Measurements from ENCODE around the gene BLCAP. TPM values are rescaled to one million over a fixed set of nuclear protein-coding genes. Genes with fewer than 3 reads are reported as not detected.
"Not testable (repeated sequence)": the region's sequence is repeated elsewhere in the genome, so short reads cannot be mapped to it uniquely, and the experiment has no call there.

BLCAP gene, protein sequence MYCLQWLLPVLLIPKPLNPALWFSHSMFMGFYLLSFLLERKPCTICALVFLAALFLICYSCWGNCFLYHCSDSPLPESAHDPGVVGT
- total RNA-seq: 10 to 100 TPM; 62.9 to 81.8 (median 63.2) TPM

GRCh38 chr20:37527638-37528445 lies at the start of gene BLCAP:
Gene BLCAP, minus strand, starts transcription at chr20:37527876. Its CDS starts 8,702 bp downstream, at chr20:37519174.
- peak; percentile 82 to 87 for DNase-seq (ENCODE audit: low spot score in 2 of 2)
- Histone ChIP-seq H3K9me3 (no peaks in the 10 kb centered on the region), H3K27me3 (no peaks in the 10 kb centered on the region), H3K4me3 (peak within 1 kb of the TSS; percentile 77 to 96 (median 87)), H3K27ac (peak within 1 kb of the TSS; percentile 98), H3K4me1 (peaks cover 9 to 12% of the 10 kb centered on the region in 2 donors), H3K36me3 (no peaks in the 10 kb centered on the region)
- intact Hi-C loops (cut with DNase I; ENCODE audit: low total_unique reads): no loop called here
- peak; percentile 77 to 88 (median 86) for TF ChIP-seq POLR2AphosphoS5 (IDR thresholded peaks at IDR 0.05)
- no peak for TF ChIP-seq POLR2A (IDR thresholded peaks at IDR 0.05)
- no peak for TF ChIP-seq CTCF (IDR thresholded peaks at IDR 0.05)

DNA sequence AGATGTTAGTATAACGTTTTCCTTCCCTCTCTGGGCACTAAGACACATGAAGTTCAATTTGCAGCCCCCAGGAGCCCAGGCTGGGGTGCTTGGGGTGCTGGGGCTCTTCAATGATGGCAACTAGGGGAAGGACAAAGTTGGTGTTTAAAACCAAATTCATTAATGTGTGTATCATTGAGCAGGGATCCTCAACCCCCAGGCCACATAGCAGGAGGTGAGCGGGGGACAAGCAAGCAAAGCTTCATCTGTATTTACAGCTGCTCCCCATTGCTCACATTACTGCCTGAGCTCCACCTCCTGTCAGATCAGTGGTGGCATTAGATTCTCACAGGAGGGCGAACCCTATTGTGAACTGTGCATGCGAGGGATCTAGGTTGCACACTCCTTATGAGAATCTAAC lies 49.8 kb upstream of the BLCAP start:
- H3K4me1 ChIP-seq; H3K9me3 ChIP-seq; DNase-seq (ENCODE audit: low spot score in 2 of 2); intact Hi-C loops (cut with DNase I; ENCODE audit: low total_unique reads); H3K27ac ChIP-seq; H3K4me3 ChIP-seq; H3K36me3 ChIP-seq: not testable (repeated sequence)
- peaks cover 0 to 33% of the 10 kb centered on the region in 2 donors for H3K27me3 ChIP-seq

DNA sequence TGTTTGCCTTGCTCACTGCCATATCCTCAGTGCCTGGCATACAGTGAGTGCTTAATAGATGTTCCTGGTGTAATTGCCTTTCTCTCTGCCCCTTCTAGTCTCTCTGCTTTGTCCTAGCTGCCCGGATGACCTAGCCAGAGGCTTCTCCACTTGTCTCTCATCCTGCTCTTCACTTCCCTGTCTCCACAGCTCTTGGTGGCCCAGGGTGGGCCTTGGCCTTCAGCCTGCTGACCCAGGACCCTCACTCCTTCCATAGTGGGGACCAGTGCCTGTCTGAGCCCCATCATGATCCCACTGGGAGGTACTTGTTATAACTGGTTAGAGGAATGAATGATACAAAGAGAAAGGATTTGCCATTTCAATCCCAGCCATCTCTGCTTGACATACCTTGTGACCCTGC lies 49.2 kb upstream of the BLCAP start:
- TF ChIP-seq CTCF (IDR thresholded peaks at IDR 0.05) (no peak), POLR2AphosphoS5 (IDR thresholded peaks at IDR 0.05) (no peak), POLR2A (IDR thresholded peaks at IDR 0.05) (no peak)
- H3K9me3 ChIP-seq: no peaks in the 10 kb centered on the region
- H3K27me3 ChIP-seq: peaks cover 0 to 34% of the 10 kb centered on the region in 2 donors
- H3K36me3 ChIP-seq: no peaks in the 10 kb centered on the region
- no peak overlapping the region for H3K4me3 ChIP-seq
- no peaks in the 10 kb centered on the region for H3K4me1 ChIP-seq
- no peak overlapping the region for H3K27ac ChIP-seq
- intact Hi-C loops (cut with DNase I; ENCODE audit: low total_unique reads): no loop called here
- DNase-seq (ENCODE audit: low spot score in 2 of 2): no peak

- TF ChIP-seq POLR2AphosphoS5 (IDR thresholded peaks at IDR 0.05): no peak
- TF ChIP-seq POLR2A (IDR thresholded peaks at IDR 0.05): no peak
- TF ChIP-seq CTCF (IDR thresholded peaks at IDR 0.05): no peak
- Histone ChIP-seq H3K9me3 (no peaks in the 10 kb centered on the region), H3K4me1 (no peaks in the 10 kb centered on the region), H3K27me3 (peaks cover 0 to 33% of the 10 kb centered on the region in 2 donors), H3K4me3 (no peak overlapping the region), H3K27ac (no peak overlapping the region), H3K36me3 (no peaks in the 10 kb centered on the region)
- intact Hi-C loops (cut with DNase I; ENCODE audit: low total_unique reads): no loop called here
- DNase-seq (ENCODE audit: low spot score in 2 of 2): no peak
Measured at GRCh38 chr20:37575884-37576283, 48.2 kb upstream of the BLCAP start.

- no peak for DNase-seq (ENCODE audit: low spot score in 2 of 2)
- H3K27me3 ChIP-seq: peaks cover 0 to 32% of the 10 kb centered on the region in 2 donors
- intact Hi-C loops (cut with DNase I; ENCODE audit: low total_unique reads): no loop called here
- H3K4me1 ChIP-seq: no peaks in the 10 kb centered on the region
- no peak overlapping the region for H3K4me3 ChIP-seq
- no peak overlapping the region for H3K27ac ChIP-seq
- TF ChIP-seq POLR2A (IDR thresholded peaks at IDR 0.05) (no peak), CTCF (IDR thresholded peaks at IDR 0.05) (no peak), POLR2AphosphoS5 (IDR thresholded peaks at IDR 0.05) (no peak)
- no peaks in the 10 kb centered on the region for H3K36me3 ChIP-seq
- no peaks in the 10 kb centered on the region for H3K9me3 ChIP-seq
Measured at GRCh38 chr20:37574199-37574890, 46.7 kb upstream of the BLCAP start.

All from breast epithelium (tissue), 4 donors.